ENCODE measurements around the gene WRNIP1.
"Not testable (repeated sequence)": the region's sequence is repeated elsewhere in the genome, so short reads cannot be mapped to it uniquely, and the experiment has no call there.

WRNIP1 gene

DNA sequence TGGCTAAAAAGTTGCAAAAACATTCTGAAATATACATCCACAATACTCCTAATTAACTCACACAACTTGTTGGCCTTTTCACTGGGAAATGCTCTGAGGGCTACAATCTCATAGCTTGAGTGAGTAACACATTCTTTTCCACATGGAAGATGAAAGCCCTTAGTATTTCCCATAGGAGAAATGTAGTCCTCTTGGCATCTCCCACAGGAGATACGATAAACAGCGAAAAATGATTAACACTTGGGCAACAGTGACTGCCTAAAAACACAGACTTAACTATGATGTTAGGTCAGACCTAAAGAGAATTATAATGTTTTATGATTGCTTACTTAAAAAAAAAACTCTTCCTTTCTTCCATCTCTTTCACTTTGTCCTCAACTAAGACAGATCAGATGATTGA, 23.4 kb upstream of the WRNIP1 start:
- no peak for DNase-seq (ENCODE audit: low read depth)

- DNase-seq (ENCODE audit: low read depth), result no peak
Measured at GRCh38 chr6:2743280-2744208, 21.6 kb upstream of the WRNIP1 start.

DNA sequence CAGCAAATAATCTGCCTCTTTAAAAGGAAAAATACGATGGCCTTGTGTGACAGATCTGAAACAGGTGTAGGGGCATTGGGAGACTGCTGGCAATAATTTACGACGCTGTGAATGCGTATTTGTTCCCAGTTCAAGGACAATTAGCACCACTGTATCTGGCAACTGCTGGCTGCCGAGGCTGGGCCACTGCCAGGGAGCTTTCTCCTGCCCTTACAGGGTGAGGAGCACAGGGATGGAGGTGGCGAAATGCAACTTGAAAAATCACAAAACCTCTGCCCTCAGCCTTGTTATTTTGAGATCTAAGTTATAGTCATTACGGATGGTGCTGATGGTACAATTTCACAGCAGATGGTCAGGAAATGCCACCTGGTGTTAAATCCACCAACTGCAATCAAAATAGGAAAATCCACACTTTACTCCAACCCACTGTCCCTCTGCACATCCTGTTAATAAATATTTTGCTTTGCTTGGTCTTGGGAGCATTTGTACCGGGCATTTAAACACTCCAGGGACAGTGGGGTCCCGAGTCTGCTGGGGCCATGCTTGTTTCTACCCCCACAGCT, 20.9 kb upstream of the WRNIP1 start:
- no peak for DNase-seq (ENCODE audit: low read depth)

- DNase-seq (ENCODE audit: low read depth), result no peak
Measured at GRCh38 chr6:2744778-2745177, 20.4 kb upstream of the WRNIP1 start.

- no peak for DNase-seq (ENCODE audit: low read depth)
Measured at GRCh38 chr6:2745246-2745645, 19.9 kb upstream of the WRNIP1 start.

- DNase-seq (ENCODE audit: low read depth), result no peak
Measured at GRCh38 chr6:2746557-2747061, 18.6 kb upstream of the WRNIP1 start.

DNA sequence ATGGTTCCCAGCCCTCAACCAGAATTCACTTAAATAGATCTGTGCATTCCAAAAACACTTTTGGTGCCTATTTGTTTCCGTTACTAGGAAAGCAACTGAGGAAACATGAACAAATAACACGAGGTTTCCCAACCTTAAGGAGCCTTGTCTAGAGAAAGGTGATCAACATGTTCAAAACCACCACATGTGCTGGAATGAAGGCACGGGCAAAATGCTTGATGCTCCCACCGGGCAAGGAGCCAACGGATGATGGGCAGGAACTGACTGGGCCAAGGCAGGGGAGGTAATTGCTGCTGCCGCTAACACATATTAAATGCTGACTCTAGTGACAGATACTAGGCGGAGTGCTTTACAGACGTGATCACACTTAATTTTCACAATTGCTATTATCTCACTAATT, 17.0 kb upstream of the WRNIP1 start:
- no peak for DNase-seq (ENCODE audit: low read depth)

DNA sequence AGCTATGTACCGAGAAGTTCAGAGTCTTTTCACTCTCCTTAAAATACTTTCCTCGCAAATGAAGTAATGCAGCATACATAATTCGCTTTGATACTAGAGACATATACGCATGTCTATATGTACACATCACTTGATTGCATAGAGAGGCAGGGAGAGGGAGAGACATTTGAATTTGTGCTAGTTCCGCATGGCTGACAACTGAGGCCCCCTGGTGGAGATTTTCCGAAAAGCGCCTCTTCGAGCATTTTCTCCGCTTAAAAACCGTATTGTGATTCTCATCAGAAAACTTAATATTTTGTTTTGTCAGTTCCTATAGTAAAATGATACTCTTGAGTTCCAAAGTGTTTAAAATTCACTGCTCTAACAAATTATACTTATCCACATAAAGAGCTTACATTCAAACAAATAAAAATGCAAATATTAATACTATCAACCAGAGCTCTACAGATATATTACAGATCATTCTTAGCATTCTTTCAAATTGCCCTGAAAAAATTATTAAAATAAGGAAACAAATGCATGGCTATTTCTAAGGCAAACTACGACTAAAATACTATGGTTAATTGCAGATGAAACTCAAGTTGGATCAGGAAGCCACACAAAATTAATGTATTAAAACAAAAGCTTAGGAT, 15.1 kb upstream of the WRNIP1 start:
- DNase-seq (ENCODE audit: low read depth), result peak; percentile 46

DNA sequence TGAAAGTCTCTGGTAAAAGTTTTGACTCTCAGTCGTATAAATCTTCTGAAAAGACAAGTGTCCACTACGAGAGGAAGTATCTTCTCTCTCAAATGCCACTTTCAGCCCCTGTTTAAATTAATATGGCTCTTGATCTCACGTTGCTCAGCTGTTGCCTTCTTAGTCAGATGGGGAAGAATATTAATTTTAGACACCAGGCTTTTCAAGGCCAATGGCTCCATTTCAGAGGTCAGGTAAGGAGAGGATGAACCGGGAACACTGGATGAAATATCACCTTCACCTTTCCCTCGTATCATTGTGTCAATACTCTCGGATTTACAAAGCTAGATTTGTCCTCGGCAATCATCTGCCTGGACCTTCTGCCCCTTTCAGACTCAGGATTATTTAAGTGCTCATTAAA, 14.4 kb upstream of the WRNIP1 start, which contains the start of gene MYLK4:
Gene MYLK4 (minus strand): TSS at position 91 of the 400 bp plus-strand sequence. CDS start 1,628 bp downstream, outside the sequence.
- DNase-seq (ENCODE audit: low read depth), result no peak

GRCh38 chr6:2751871-2752270, 13.3 kb upstream of the WRNIP1 start:
- no peak for DNase-seq (ENCODE audit: low read depth)

GRCh38 chr6:2752477-2753109, 12.6 kb upstream of the WRNIP1 start:
- no peak for DNase-seq (ENCODE audit: low read depth)

DNA sequence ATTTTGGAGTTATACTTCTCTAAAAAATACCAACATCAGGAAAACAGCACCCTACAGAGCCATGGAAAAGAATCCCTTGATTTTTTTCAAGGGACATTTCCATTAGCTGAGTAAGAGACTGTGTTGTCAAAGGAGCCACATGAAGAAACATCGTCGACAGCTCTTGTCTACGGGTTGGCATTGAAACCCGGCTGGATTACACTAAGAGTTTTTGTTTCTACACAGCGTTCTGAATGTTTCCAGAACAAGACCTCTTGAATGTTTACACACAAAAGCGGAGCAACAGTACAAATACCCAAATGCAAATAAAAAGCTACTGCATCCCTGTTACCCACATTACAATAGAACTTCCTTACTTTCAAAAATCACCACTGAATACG, 12.1 kb upstream of the WRNIP1 start:
- no peak for DNase-seq (ENCODE audit: low read depth)

GRCh38 chr6:2753743-2754142, 11.4 kb upstream of the WRNIP1 start:
- DNase-seq (ENCODE audit: low read depth), result no peak

- no peak for DNase-seq (ENCODE audit: low read depth)
Measured at GRCh38 chr6:2754393-2754792, 10.8 kb upstream of the WRNIP1 start.

- DNase-seq (ENCODE audit: low read depth), result no peak
Measured at GRCh38 chr6:2754911-2755310, 10.3 kb upstream of the WRNIP1 start.

DNA sequence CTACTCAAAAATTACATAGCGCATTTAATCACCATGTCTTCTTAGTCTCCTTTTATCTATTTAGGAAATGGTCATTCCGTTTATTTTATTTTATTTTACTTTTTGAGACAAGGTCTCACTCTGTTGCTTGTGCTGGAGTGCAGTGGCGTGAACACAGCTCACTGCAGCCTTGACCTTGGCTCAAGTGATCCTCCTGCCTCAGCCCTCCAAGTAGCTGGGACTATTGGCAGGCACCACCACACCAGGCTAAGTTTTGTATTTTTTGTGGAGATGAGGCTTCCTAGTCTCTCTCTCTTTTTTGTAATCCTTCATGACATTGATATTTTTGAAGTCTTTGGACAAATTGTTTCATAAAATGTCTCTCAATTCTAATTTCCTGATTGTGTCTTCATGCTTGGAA, 9.7 kb upstream of the WRNIP1 start:
- no peak for DNase-seq (ENCODE audit: low read depth)

GRCh38 chr6:2756241-2756640, 9.0 kb upstream of the WRNIP1 start:
- no peak for DNase-seq (ENCODE audit: low read depth)

DNA sequence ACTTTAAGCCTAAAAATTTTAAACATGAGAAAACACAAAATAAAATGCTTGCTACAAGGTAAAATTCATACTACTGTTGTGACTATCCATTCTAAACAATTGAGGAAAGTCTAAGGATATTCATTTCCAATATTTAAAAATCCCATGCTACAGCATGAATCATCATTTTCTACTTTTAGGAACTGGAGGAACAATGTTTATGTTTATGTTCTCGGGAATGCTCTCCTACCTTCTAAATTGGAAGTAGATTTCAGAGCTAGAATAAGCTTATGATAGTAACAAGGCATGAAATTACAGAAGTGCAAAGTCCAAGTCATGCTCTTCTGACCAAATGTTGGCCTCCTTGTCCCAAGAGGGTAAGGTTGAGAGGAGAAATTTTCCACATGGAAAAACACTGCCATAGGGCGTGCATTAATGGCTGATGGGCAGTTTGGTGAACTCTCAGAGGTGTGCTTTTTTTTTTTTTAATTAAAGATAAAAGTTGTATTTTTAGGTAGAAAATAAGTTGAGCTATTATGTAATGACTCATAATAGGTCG, 8.4 kb upstream of the WRNIP1 start:
- DNase-seq (ENCODE audit: low read depth), result no peak

GRCh38 chr6:2758980-2759379, 6.2 kb upstream of the WRNIP1 start:
- DNase-seq (ENCODE audit: low read depth), result no peak

GRCh38 chr6:2760882-2761842, 4.0 kb upstream of the WRNIP1 start:
- DNase-seq (ENCODE audit: low read depth), result no peak

DNA sequence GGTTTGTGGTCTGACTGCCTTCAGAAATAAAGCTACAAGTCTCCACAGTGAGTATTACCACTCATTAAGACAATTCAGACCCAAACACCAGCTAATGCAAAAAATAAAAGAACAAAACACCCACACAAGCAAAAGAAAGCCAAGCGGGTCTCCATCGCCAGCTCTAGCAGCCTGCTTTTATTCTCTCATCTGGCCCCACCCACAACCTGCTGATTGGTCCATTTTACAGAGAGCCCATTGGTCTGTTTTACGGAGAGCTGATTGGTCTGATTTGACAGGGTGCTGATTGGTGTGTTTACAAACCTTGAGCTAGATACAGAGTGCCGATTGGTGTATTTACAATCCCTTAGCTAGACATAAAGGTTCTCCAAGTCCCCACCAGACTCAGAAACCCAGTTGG, 2.3 kb upstream of the WRNIP1 start:
- not testable (repeated sequence) for DNase-seq (ENCODE audit: low read depth)

All from fibroblast of gingiva (primary cell).